ENCODE measurements around the gene USH2A. TPM values are rescaled to one million over a fixed set of nuclear protein-coding genes. Genes with fewer than 3 reads are reported as not detected.

Gene USH2A
- total RNA-seq, 1 donor from 2014 or later = 0.04 TPM

DNA sequence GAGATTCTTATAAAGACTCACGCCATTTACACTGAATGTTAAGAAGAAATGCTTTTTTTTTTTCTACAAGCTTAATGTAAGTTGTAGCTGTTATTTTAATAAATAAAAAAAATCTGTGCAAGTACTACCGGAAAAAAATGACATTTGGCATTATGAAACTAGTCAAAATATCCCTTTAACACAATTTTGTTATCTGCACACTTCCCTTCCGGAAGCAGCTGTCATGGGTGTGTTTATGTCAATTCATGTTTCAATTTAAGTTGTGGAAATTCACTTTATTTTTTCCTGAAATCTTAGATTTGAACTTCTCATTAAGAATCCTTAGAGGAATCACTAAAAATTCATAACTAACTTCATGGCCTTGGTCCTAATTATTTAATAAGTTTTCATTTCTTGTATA is 548.0 kb downstream of the USH2A start:
- H4K20me1 ChIP-seq (ENCODE audit: low read depth) = no peaks in the 10 kb centered on the region
- H3K4me1 ChIP-seq = no peaks in the 10 kb centered on the region
- Mint-ChIP-seq H3K4me3 (no peak overlapping the region), H3K36me3 (no peaks in the 10 kb centered on the region), H3K27ac (no peak overlapping the region), H3K4me1 (no peaks in the 10 kb centered on the region), H3K27me3 (ENCODE audit: insufficient read depth, low read depth) (no peaks in the 10 kb centered on the region), H3K9me3 (no peaks in the 10 kb centered on the region)
- H3K36me3 ChIP-seq = no peaks in the 10 kb centered on the region
- no peak overlapping the region for H3K9ac ChIP-seq
- H3K27ac ChIP-seq = no peak overlapping the region
- DNase-seq (ENCODE audit: low spot score) = no peak
- no peak for TF ChIP-seq EZH2phosphoT487 (IDR thresholded peaks at IDR 0.05)
- no peak for TF ChIP-seq EZH2 (IDR thresholded peaks at IDR 0.05)
- TF ChIP-seq, protein P1, sequence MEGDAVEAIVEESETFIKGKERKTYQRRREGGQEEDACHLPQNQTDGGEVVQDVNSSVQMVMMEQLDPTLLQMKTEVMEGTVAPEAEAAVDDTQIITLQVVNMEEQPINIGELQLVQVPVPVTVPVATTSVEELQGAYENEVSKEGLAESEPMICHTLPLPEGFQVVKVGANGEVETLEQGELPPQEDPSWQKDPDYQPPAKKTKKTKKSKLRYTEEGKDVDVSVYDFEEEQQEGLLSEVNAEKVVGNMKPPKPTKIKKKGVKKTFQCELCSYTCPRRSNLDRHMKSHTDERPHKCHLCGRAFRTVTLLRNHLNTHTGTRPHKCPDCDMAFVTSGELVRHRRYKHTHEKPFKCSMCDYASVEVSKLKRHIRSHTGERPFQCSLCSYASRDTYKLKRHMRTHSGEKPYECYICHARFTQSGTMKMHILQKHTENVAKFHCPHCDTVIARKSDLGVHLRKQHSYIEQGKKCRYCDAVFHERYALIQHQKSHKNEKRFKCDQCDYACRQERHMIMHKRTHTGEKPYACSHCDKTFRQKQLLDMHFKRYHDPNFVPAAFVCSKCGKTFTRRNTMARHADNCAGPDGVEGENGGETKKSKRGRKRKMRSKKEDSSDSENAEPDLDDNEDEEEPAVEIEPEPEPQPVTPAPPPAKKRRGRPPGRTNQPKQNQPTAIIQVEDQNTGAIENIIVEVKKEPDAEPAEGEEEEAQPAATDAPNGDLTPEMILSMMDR (IDR thresholded peaks at IDR 0.05) = no peak
- H3F3A ChIP-seq (ENCODE audit: low read depth) = no peaks in the 10 kb centered on the region
- no peaks in the 10 kb centered on the region for H3K79me2 ChIP-seq (ENCODE audit: low read depth)
- H3K27me3 ChIP-seq = no peaks in the 10 kb centered on the region
- no peak overlapping the region for H3K4me2 ChIP-seq
- no peak overlapping the region for H2AFZ ChIP-seq (replicated peaks)
- H3K4me3 ChIP-seq = no peak overlapping the region
- H3K9me3 ChIP-seq (ENCODE audit: low read depth) = no peaks in the 10 kb centered on the region

DNA sequence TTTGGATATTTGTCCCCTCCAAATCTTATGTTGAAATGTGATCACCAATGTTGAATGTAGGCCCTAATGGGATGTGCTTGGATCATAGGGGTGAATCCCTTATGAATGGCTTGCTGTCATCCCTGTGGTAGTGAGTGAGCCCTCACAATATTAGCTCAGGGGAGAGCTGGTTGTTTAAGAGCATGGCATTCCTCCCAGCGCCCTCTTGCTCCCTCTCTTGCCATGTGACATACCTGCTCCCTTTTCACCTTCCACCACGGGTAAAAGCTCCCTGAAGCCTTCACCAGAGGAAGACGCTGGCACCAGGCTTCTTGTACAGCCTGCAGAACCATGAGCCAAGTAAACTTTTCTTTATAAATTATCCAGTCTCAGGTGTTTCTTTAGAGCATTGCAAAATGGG is 550.6 kb downstream of the USH2A start:
- no peak overlapping the region for H3K27ac Mint-ChIP-seq
- no peak overlapping the region for H3K9ac ChIP-seq
- TF ChIP-seq, protein P1 (IDR thresholded peaks at IDR 0.05) = no peak
- TF ChIP-seq EZH2 (IDR thresholded peaks at IDR 0.05) (no peak), EZH2phosphoT487 (IDR thresholded peaks at IDR 0.05) (no peak)
- no peak overlapping the region for H3K4me3 Mint-ChIP-seq
- H3K9me3 ChIP-seq (ENCODE audit: low read depth) = no peaks in the 10 kb centered on the region
- H3K27ac ChIP-seq = no peak overlapping the region
- H3K27me3 ChIP-seq = no peaks in the 10 kb centered on the region
- peak overlapping the region; percentile 28 for H2AFZ ChIP-seq (replicated peaks)
- no peak for DNase-seq (ENCODE audit: low spot score)
- H3K36me3 ChIP-seq = no peaks in the 10 kb centered on the region
- no peak overlapping the region for H3K4me2 ChIP-seq
- no peaks in the 10 kb centered on the region for H3K4me1 Mint-ChIP-seq
- H3K9me3 Mint-ChIP-seq = no peaks in the 10 kb centered on the region
- no peaks in the 10 kb centered on the region for H3K27me3 Mint-ChIP-seq (ENCODE audit: insufficient read depth, low read depth)
- no peaks in the 10 kb centered on the region for H3F3A ChIP-seq (ENCODE audit: low read depth)
- no peaks in the 10 kb centered on the region for H3K79me2 ChIP-seq (ENCODE audit: low read depth)
- H3K4me1 ChIP-seq = no peaks in the 10 kb centered on the region
- H3K36me3 Mint-ChIP-seq = no peaks in the 10 kb centered on the region
- H4K20me1 ChIP-seq (ENCODE audit: low read depth) = no peaks in the 10 kb centered on the region
- H3K4me3 ChIP-seq = no peak overlapping the region

DNA sequence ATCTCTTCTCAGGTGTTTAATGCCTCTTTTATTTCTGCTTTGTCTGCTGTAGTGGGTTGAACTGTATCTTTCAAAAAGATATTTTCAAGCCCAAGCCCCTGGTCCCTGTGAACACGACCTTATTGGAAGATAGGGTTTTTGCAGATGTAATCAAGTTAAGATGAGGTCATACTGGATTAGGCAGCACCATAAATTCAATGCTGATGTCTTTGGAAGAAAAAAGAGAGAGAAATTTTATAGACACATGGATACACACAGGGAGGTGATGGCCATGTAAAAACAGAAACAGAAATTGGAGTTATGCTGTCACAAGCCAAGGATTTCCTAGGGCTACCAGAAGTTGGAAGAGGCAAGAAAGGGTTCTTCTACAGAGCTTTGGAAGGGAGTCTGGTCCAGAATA is 554.7 kb downstream of the USH2A start:
- no peaks in the 10 kb centered on the region for H3K9me3 Mint-ChIP-seq
- H3K4me3 ChIP-seq = no peak overlapping the region
- H2AFZ ChIP-seq (replicated peaks) = no peak overlapping the region
- H3F3A ChIP-seq (ENCODE audit: low read depth) = no peaks in the 10 kb centered on the region
- TF ChIP-seq EZH2 (IDR thresholded peaks at IDR 0.05) = no peak
- H3K27me3 ChIP-seq = no peaks in the 10 kb centered on the region
- DNase-seq (ENCODE audit: low spot score) = no peak
- H3K9ac ChIP-seq = no peak overlapping the region
- H3K27ac ChIP-seq = no peak overlapping the region
- no peak overlapping the region for H3K4me3 Mint-ChIP-seq
- no peaks in the 10 kb centered on the region for H3K79me2 ChIP-seq (ENCODE audit: low read depth)
- no peak overlapping the region for H3K4me2 ChIP-seq
- H3K27me3 Mint-ChIP-seq (ENCODE audit: insufficient read depth, low read depth) = peaks cover 3% of the 10 kb centered on the region
- no peaks in the 10 kb centered on the region for H3K4me1 Mint-ChIP-seq
- no peaks in the 10 kb centered on the region for H3K36me3 Mint-ChIP-seq
- H3K4me1 ChIP-seq = no peaks in the 10 kb centered on the region
- H3K9me3 ChIP-seq (ENCODE audit: low read depth) = no peaks in the 10 kb centered on the region
- H3K27ac Mint-ChIP-seq = no peak overlapping the region
- no peaks in the 10 kb centered on the region for H4K20me1 ChIP-seq (ENCODE audit: low read depth)
- no peaks in the 10 kb centered on the region for H3K36me3 ChIP-seq

DNA sequence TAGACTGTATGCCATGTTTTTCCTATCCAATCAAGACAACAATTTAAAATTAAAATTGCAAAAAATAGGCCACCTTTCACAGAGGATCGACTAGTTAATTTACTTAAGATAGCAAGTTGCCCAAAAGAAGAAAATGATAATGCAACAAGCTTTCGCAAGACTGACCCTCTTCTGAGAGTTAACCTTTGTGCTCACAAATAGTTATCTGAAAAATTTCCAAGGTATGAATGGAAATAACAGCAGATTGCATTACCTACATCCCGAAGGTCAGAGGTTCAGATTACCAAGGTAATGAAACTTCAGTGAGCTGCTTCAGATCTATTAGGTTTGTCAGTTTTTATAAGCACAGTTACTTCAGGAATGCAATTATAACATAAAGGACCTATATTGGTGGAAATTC is 558.2 kb downstream of the USH2A start:
- no peak overlapping the region for H2AFZ ChIP-seq (replicated peaks)
- H3K27me3 Mint-ChIP-seq (ENCODE audit: insufficient read depth, low read depth) = peaks cover 3% of the 10 kb centered on the region
- H3K4me1 ChIP-seq = no peaks in the 10 kb centered on the region
- no peaks in the 10 kb centered on the region for H3K9me3 Mint-ChIP-seq
- H3F3A ChIP-seq (ENCODE audit: low read depth) = no peaks in the 10 kb centered on the region
- no peak for DNase-seq (ENCODE audit: low spot score)
- no peak overlapping the region for H3K4me3 ChIP-seq
- H3K36me3 Mint-ChIP-seq = no peaks in the 10 kb centered on the region
- no peaks in the 10 kb centered on the region for H4K20me1 ChIP-seq (ENCODE audit: low read depth)
- H3K4me2 ChIP-seq = no peak overlapping the region
- H3K9ac ChIP-seq = no peak overlapping the region
- no peak overlapping the region for H3K27ac ChIP-seq
- no peaks in the 10 kb centered on the region for H3K79me2 ChIP-seq (ENCODE audit: low read depth)
- H3K4me3 Mint-ChIP-seq = no peak overlapping the region
- H3K9me3 ChIP-seq (ENCODE audit: low read depth) = no peaks in the 10 kb centered on the region
- H3K27ac Mint-ChIP-seq = no peak overlapping the region
- no peaks in the 10 kb centered on the region for H3K4me1 Mint-ChIP-seq
- no peaks in the 10 kb centered on the region for H3K36me3 ChIP-seq
- H3K27me3 ChIP-seq = no peaks in the 10 kb centered on the region
- TF ChIP-seq, protein P1 (IDR thresholded peaks at IDR 0.05) = no peak
- TF ChIP-seq EZH2 (IDR thresholded peaks at IDR 0.05) = no peak
